ENCODE results near the gene RAB19. TPM values are rescaled to one million over a fixed set of nuclear protein-coding genes. Genes with fewer than 3 reads are reported as not detected.
"Not testable (repeated sequence)": the region's sequence is repeated elsewhere in the genome, so short reads cannot be mapped to it uniquely, and the experiment has no call there.

The RAB19 gene
- polyA plus RNA-seq, 2 donors, result 0.15 TPM; not detected in 1

GRCh38 chr7:140447841-140448240, 44.0 kb downstream of the RAB19 start:
- peaks cover 0 to 3% of the 10 kb centered on the region in 2 donors for H3K36me3 ChIP-seq (ENCODE audit: control insufficient read depth in 2 of 2, insufficient read depth in 2 of 2, low read length in 1 of 2)
- H3K4me1 ChIP-seq (ENCODE audit: control insufficient read depth in 2 of 2, insufficient read depth in 2 of 2, low read length in 1 of 2), result no peaks in the 10 kb centered on the region
- WGBS, 2 donors, result 76 to 78% methylated on average over 7 of the region's 7 CpGs
- no peaks in the 10 kb centered on the region for H3K9me3 ChIP-seq (ENCODE audit: control insufficient read depth in 2 of 2, insufficient read depth in 1 of 2, low read depth in 1 of 2, low read length in 1 of 2)
- H3K27me3 ChIP-seq (ENCODE audit: control insufficient read depth in 1 of 2, insufficient read depth in 2 of 2, low read length in 2 of 2), result no peaks in the 10 kb centered on the region
- H3K4me3 ChIP-seq (ENCODE audit: low read depth in 1 of 2, low read length in 2 of 2), result no peak overlapping the region
- no peak overlapping the region for H3K27ac ChIP-seq (ENCODE audit: low read depth in 2 of 2, low read length in 1 of 2)

- H3K9me3 ChIP-seq (ENCODE audit: control insufficient read depth in 2 of 2, insufficient read depth in 1 of 2, low read depth in 1 of 2, low read length in 1 of 2), result no peaks in the 10 kb centered on the region
- no peaks in the 10 kb centered on the region for H3K4me1 ChIP-seq (ENCODE audit: control insufficient read depth in 2 of 2, insufficient read depth in 2 of 2, low read length in 1 of 2)
- no peaks in the 10 kb centered on the region for H3K27me3 ChIP-seq (ENCODE audit: control insufficient read depth in 1 of 2, insufficient read depth in 2 of 2, low read length in 2 of 2)
- no peak overlapping the region for H3K4me3 ChIP-seq (ENCODE audit: low read depth in 1 of 2, low read length in 2 of 2)
- 83 to 88% methylated on average over 4 of the region's 4 CpGs for WGBS, 2 donors
- H3K27ac ChIP-seq (ENCODE audit: low read depth in 2 of 2, low read length in 1 of 2), result no peak overlapping the region
- H3K36me3 ChIP-seq (ENCODE audit: control insufficient read depth in 2 of 2, insufficient read depth in 2 of 2, low read length in 1 of 2), result peaks cover 0 to 3% of the 10 kb centered on the region in 2 donors
These were observed 45.1 kb downstream of the RAB19 start for GRCh38 chr7:140448781-140449480.

GRCh38 chr7:140451716-140452115, 47.9 kb downstream of the RAB19 start:
- no peaks in the 10 kb centered on the region for H3K9me3 ChIP-seq (ENCODE audit: control insufficient read depth in 2 of 2, insufficient read depth in 1 of 2, low read depth in 1 of 2, low read length in 1 of 2)
- H3K27me3 ChIP-seq (ENCODE audit: control insufficient read depth in 1 of 2, insufficient read depth in 2 of 2, low read length in 2 of 2), result no peaks in the 10 kb centered on the region
- H3K27ac ChIP-seq (ENCODE audit: low read depth in 2 of 2, low read length in 1 of 2), result no peak overlapping the region
- H3K4me1 ChIP-seq (ENCODE audit: control insufficient read depth in 2 of 2, insufficient read depth in 2 of 2, low read length in 1 of 2), result peaks cover 0 to 2% of the 10 kb centered on the region in 2 donors
- peaks cover 9 to 16% of the 10 kb centered on the region in 2 donors for H3K36me3 ChIP-seq (ENCODE audit: control insufficient read depth in 2 of 2, insufficient read depth in 2 of 2, low read length in 1 of 2)
- 66 to 67% methylated on average over 1 of the region's 1 CpG for WGBS, 2 donors
- no peak overlapping the region for H3K4me3 ChIP-seq (ENCODE audit: low read depth in 1 of 2, low read length in 2 of 2)

GRCh38 chr7:140453273-140453672, 49.4 kb downstream of the RAB19 start:
- 81 to 92% methylated on average over 4 of the region's 4 CpGs for WGBS, 2 donors
- Histone ChIP-seq H3K36me3 (ENCODE audit: control insufficient read depth in 2 of 2, insufficient read depth in 2 of 2, low read length in 1 of 2) (peaks cover 9 to 19% of the 10 kb centered on the region in 2 donors), H3K4me1 (ENCODE audit: control insufficient read depth in 2 of 2, insufficient read depth in 2 of 2, low read length in 1 of 2) (peaks cover 0 to 2% of the 10 kb centered on the region in 2 donors), H3K9me3 (ENCODE audit: control insufficient read depth in 2 of 2, insufficient read depth in 1 of 2, low read depth in 1 of 2, low read length in 1 of 2) (no peaks in the 10 kb centered on the region), H3K4me3 (ENCODE audit: low read depth in 1 of 2, low read length in 2 of 2) (no peak overlapping the region), H3K27ac (ENCODE audit: low read depth in 2 of 2, low read length in 1 of 2) (no peak overlapping the region), H3K27me3 (ENCODE audit: control insufficient read depth in 1 of 2, insufficient read depth in 2 of 2, low read length in 2 of 2) (no peaks in the 10 kb centered on the region)

GRCh38 chr7:140453785-140454656, 50.2 kb downstream of the RAB19 start:
- not testable (repeated sequence) for H3K27ac ChIP-seq (ENCODE audit: low read depth in 2 of 2, low read length in 1 of 2); H3K4me3 ChIP-seq (ENCODE audit: low read depth in 1 of 2, low read length in 2 of 2); H3K9me3 ChIP-seq (ENCODE audit: control insufficient read depth in 2 of 2, insufficient read depth in 1 of 2, low read depth in 1 of 2, low read length in 1 of 2); H3K4me1 ChIP-seq (ENCODE audit: control insufficient read depth in 2 of 2, insufficient read depth in 2 of 2, low read length in 1 of 2); H3K27me3 ChIP-seq (ENCODE audit: control insufficient read depth in 1 of 2, insufficient read depth in 2 of 2, low read length in 2 of 2)
- peaks cover 9 to 21% of the 10 kb centered on the region in 2 donors for H3K36me3 ChIP-seq (ENCODE audit: control insufficient read depth in 2 of 2, insufficient read depth in 2 of 2, low read length in 1 of 2)
- 76 to 90% methylated on average over 9 of the region's 9 CpGs for WGBS, 2 donors

- peaks cover 9 to 22% of the 10 kb centered on the region in 2 donors for H3K36me3 ChIP-seq (ENCODE audit: control insufficient read depth in 2 of 2, insufficient read depth in 2 of 2, low read length in 1 of 2)
- no peak overlapping the region for H3K27ac ChIP-seq (ENCODE audit: low read depth in 2 of 2, low read length in 1 of 2)
- WGBS, 2 donors, result 72 to 79% methylated on average over 8 of the region's 8 CpGs
- peaks cover 0 to 2% of the 10 kb centered on the region in 2 donors for H3K4me1 ChIP-seq (ENCODE audit: control insufficient read depth in 2 of 2, insufficient read depth in 2 of 2, low read length in 1 of 2)
- H3K27me3 ChIP-seq (ENCODE audit: control insufficient read depth in 1 of 2, insufficient read depth in 2 of 2, low read length in 2 of 2), result no peaks in the 10 kb centered on the region
- no peak overlapping the region for H3K4me3 ChIP-seq (ENCODE audit: low read depth in 1 of 2, low read length in 2 of 2)
- no peaks in the 10 kb centered on the region for H3K9me3 ChIP-seq (ENCODE audit: control insufficient read depth in 2 of 2, insufficient read depth in 1 of 2, low read depth in 1 of 2, low read length in 1 of 2)
These were observed 50.8 kb downstream of the RAB19 start for GRCh38 chr7:140454657-140455015.

GRCh38 chr7:140455743-140456142, 51.9 kb downstream of the RAB19 start:
- H3K9me3 ChIP-seq (ENCODE audit: control insufficient read depth in 2 of 2, insufficient read depth in 1 of 2, low read depth in 1 of 2, low read length in 1 of 2), result no peaks in the 10 kb centered on the region
- no peaks in the 10 kb centered on the region for H3K27me3 ChIP-seq (ENCODE audit: control insufficient read depth in 1 of 2, insufficient read depth in 2 of 2, low read length in 2 of 2)
- no peak overlapping the region for H3K4me3 ChIP-seq (ENCODE audit: low read depth in 1 of 2, low read length in 2 of 2)
- WGBS, 2 donors, result 75 to 78% methylated on average over 4 of the region's 4 CpGs
- H3K27ac ChIP-seq (ENCODE audit: low read depth in 2 of 2, low read length in 1 of 2), result no peak overlapping the region
- peaks cover 0 to 2% of the 10 kb centered on the region in 2 donors for H3K4me1 ChIP-seq (ENCODE audit: control insufficient read depth in 2 of 2, insufficient read depth in 2 of 2, low read length in 1 of 2)
- peaks cover 9 to 22% of the 10 kb centered on the region in 2 donors for H3K36me3 ChIP-seq (ENCODE audit: control insufficient read depth in 2 of 2, insufficient read depth in 2 of 2, low read length in 1 of 2)

- peaks cover 9 to 22% of the 10 kb centered on the region in 2 donors for H3K36me3 ChIP-seq (ENCODE audit: control insufficient read depth in 2 of 2, insufficient read depth in 2 of 2, low read length in 1 of 2)
- H3K27me3 ChIP-seq (ENCODE audit: control insufficient read depth in 1 of 2, insufficient read depth in 2 of 2, low read length in 2 of 2), result no peaks in the 10 kb centered on the region
- H3K9me3 ChIP-seq (ENCODE audit: control insufficient read depth in 2 of 2, insufficient read depth in 1 of 2, low read depth in 1 of 2, low read length in 1 of 2), result no peaks in the 10 kb centered on the region
- H3K4me1 ChIP-seq (ENCODE audit: control insufficient read depth in 2 of 2, insufficient read depth in 2 of 2, low read length in 1 of 2), result peaks cover 0 to 2% of the 10 kb centered on the region in 2 donors
- H3K27ac ChIP-seq (ENCODE audit: low read depth in 2 of 2, low read length in 1 of 2), result no peak overlapping the region
- WGBS, 2 donors, result 80 to 91% methylated on average over 9 of the region's 9 CpGs
- no peak overlapping the region for H3K4me3 ChIP-seq (ENCODE audit: low read depth in 1 of 2, low read length in 2 of 2)
These were observed 52.7 kb downstream of the RAB19 start for GRCh38 chr7:140456551-140457051.

GRCh38 chr7:140458201-140458600, 54.3 kb downstream of the RAB19 start:
- peaks cover 9 to 21% of the 10 kb centered on the region in 2 donors for H3K36me3 ChIP-seq (ENCODE audit: control insufficient read depth in 2 of 2, insufficient read depth in 2 of 2, low read length in 1 of 2)

More at GRCh38 chr7:140458201-140458600, 54.3 kb downstream of the RAB19 start:
- Histone ChIP-seq H3K4me3 (ENCODE audit: low read depth in 1 of 2, low read length in 2 of 2) (no peak overlapping the region), H3K9me3 (ENCODE audit: control insufficient read depth in 2 of 2, insufficient read depth in 1 of 2, low read depth in 1 of 2, low read length in 1 of 2) (no peaks in the 10 kb centered on the region), H3K4me1 (ENCODE audit: control insufficient read depth in 2 of 2, insufficient read depth in 2 of 2, low read length in 1 of 2) (peaks cover 0 to 2% of the 10 kb centered on the region in 2 donors), H3K27ac (ENCODE audit: low read depth in 2 of 2, low read length in 1 of 2) (no peak overlapping the region), H3K27me3 (ENCODE audit: control insufficient read depth in 1 of 2, insufficient read depth in 2 of 2, low read length in 2 of 2) (no peaks in the 10 kb centered on the region)
- 86 to 89% methylated on average over 3 of the region's 3 CpGs for WGBS, 2 donors

Measured in esophagus (tissue), 2 donors.